Fibroblast of the aortic adventitia (primary cell): ENCODE results near the gene IFNAR2. TPM values are rescaled to one million over a fixed set of nuclear protein-coding genes. Genes with fewer than 3 reads are reported as not detected.
"Not testable (repeated sequence)": the region's sequence is repeated elsewhere in the genome, so short reads cannot be mapped to it uniquely, and the experiment has no call there.

Source experiments
- DNase-seq: peaks from one replicate; pipeline ENCODE4 v3.0.0-alpha.2; 2010; ENCODE audit warnings: low read depth
- H3K4me3 ChIP-seq: 2 replicates; pipeline ENCODE4 v1.5.1; 2011; ENCODE audit warnings: low read depth, mild to moderate bottlenecking, control low read depth, low read length, moderate library complexity
- CTCF ChIP-seq: IDR thresholded peaks from 2 replicates; pipeline ENCODE4 v1.5.1; 2011; ENCODE audit warnings: mild to moderate bottlenecking, low read length, control low read depth, inconsistent platforms; ENCODE audit not compliant: insufficient read depth
- total RNA-seq: library from RNA; depleted of rRNA; stranded (reverse); fragments of >200 nt; gene quantifications from 2 replicates; pipeline ENCODE4 v1.2.3, GENCODE V29; 2012; ENCODE audit warnings: low replicate concordance

IFNAR2 gene
- total RNA-seq, 1 donor = 6.0 TPM

- TF ChIP-seq CTCF = no peak
- H3K4me3 ChIP-seq = no peak overlapping the region
- DNase-seq = no peak
These were observed 6.4 kb downstream of the IFNAR2 start for GRCh38 chr21:33236013-33236686.

GRCh38 chr21:33236766-33237165 is 7.0 kb downstream of the IFNAR2 start:
- H3K4me3 ChIP-seq = no peak overlapping the region
- TF ChIP-seq CTCF = no peak
- DNase-seq = peak; percentile 11

GRCh38 chr21:33237486-33237885 is 7.7 kb downstream of the IFNAR2 start:
- TF ChIP-seq CTCF = no peak
- peak; percentile 34 for DNase-seq
- no peak overlapping the region for H3K4me3 ChIP-seq

- no peak overlapping the region for H3K4me3 ChIP-seq
- no peak for TF ChIP-seq CTCF
- no peak for DNase-seq
These were observed 8.4 kb downstream of the IFNAR2 start for GRCh38 chr21:33238146-33238545.

GRCh38 chr21:33238565-33239255 is 9.0 kb downstream of the IFNAR2 start:
- DNase-seq = no peak
- no peak for TF ChIP-seq CTCF
- no peak overlapping the region for H3K4me3 ChIP-seq

GRCh38 chr21:33239559-33240127 is 9.9 kb downstream of the IFNAR2 start:
- H3K4me3 ChIP-seq, DNase-seq: not testable (repeated sequence)

GRCh38 chr21:33240404-33240803 is 10.7 kb downstream of the IFNAR2 start:
- no peak for TF ChIP-seq CTCF
- DNase-seq = no peak
- H3K4me3 ChIP-seq = no peak overlapping the region
